HK-2 (cell line): ENCODE measurements around the gene TSHZ2.

Experiments used
- DNase-seq: peaks from one replicate; pipeline ENCODE4 v3.0.0-alpha.2; 2018; ENCODE audit not compliant: unreplicated experiment

TSHZ2 gene

DNA sequence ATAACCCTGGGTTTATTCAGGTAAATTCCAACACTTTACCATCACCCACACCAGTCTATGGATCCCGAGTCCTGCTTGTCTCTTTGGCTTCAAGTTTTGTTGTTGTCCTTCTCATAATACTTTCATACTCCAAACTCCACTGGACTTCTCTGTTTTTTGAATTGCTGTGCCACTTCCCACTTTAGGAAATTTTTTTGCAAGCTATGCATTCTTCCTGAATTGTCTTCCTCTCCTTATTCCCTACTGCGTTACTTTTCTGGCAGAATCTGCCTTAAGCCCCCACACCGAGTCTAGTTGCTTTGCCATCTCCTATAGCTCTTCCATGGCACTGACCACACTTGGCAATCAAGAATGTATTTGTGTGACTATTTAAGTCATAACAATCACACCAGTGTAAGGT is 96.1 kb downstream of the TSHZ2 start:
- no peak for DNase-seq

DNA sequence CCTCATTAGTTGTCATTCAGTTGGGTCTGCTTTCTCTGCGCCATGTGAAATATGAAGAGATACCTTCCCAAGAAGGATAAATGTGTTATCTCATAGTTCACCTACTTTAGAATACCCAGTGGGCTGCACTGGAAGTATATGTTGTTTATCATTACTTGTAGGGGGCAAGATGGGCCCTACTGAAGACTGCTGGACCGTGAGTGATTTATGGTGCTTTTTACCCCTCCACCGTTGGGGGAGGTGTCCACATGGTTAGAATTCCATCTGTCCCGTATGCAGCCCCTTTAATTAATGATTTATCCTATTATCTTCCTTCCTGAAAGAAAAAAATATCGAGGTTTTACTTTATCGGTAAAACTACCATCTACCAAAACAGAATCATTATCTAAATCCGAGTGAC is 97.0 kb downstream of the TSHZ2 start:
- no peak for DNase-seq

DNA sequence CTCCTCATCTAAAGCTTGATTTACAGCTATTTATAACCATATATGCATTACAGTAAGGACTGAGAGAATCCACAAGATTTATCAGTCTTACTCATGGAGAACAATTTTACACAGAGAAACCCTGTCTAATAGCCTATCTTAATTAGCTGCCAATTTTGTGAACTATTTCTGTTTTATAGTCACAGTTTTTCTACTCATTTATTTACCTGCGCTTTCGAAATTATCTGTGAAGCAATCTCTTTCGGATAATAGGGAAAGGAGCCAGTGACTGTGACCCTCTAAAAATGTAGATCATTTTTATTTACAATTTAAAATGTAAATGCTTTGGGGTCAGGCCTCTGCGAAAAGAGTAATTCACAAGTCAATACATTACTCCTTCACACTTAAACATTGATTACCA is 98.1 kb downstream of the TSHZ2 start:
- no peak for DNase-seq

DNA sequence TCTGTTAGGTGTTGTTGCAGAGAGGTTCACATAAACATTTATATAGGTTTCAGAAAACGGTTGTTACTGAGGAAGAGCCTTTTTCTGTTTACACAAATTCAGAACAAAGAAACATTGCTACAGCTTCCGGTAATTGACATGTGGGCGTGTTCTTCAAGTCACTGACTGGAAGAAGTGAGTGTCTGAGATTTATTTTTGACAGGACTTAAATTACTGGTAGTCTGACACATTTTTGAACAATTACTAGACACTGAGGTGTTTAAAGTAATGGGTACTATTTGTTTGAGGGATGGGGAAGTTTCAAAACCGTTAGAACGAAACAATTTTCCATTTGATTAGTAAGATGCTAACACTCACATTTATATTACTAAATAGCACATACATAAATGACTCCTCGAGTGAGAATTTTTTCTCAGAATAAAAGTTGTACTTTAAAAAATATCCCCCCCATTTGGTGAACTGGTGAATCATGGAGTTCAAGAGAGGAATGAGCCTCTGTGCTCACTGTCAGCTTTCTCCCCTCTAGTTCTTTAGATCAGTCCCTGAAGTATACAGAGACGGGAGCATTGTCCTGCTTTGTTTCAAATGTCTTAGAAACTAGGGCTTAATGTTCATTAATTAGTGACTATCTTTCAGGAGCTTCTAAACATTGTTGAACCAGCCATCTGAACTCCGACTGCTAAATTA is 98.7 kb downstream of the TSHZ2 start:
- no peak for DNase-seq

DNA sequence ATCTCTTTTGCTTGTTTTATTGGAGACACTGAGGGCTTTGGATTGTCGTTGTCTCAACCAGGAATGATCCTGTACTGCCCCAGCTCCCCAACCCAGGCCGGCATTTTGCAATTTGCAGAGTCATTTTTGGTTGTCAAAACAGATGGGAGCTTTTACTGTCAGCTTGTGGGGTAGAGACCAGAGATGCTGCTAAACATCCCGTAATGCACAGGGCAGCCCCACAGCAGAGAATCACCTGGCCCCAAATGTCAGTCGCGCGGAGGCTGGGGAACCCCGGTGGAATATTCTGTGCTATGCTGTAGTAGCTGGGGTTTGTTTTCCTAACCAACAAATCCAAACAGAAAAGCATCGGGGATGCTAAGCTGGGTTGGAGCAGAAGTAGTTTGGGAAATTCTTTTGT is 99.7 kb downstream of the TSHZ2 start:
- no peak for DNase-seq

DNA sequence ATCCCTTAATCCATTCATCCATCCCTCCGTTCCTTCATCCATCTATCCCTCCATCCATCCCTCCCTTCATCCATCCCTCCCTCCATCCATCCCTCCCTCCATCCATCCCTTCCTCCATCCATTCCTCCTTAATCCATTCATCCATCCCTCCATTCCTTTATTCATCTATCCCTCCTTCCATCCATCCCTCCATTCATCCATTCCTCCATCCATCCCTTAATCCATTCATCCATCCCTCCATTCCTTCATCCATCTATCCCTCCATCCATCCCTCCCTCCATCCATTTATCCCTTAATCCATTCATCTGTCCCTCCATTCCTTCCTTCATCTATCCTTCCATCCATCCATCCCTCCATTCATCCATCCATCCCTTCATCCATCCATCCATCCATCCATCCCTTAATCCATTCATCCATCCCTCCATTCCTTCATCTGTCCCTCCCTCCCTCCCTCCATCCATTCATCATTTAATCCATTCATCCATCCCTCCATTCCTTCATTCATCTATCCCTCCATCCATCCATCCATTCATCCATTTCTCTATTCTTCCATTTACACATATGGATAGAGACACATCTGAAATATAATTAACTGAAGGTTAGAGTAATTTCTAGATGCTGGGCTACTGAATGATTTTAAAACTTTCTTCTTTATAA is 100.9 kb downstream of the TSHZ2 start:
- no peak for DNase-seq

DNA sequence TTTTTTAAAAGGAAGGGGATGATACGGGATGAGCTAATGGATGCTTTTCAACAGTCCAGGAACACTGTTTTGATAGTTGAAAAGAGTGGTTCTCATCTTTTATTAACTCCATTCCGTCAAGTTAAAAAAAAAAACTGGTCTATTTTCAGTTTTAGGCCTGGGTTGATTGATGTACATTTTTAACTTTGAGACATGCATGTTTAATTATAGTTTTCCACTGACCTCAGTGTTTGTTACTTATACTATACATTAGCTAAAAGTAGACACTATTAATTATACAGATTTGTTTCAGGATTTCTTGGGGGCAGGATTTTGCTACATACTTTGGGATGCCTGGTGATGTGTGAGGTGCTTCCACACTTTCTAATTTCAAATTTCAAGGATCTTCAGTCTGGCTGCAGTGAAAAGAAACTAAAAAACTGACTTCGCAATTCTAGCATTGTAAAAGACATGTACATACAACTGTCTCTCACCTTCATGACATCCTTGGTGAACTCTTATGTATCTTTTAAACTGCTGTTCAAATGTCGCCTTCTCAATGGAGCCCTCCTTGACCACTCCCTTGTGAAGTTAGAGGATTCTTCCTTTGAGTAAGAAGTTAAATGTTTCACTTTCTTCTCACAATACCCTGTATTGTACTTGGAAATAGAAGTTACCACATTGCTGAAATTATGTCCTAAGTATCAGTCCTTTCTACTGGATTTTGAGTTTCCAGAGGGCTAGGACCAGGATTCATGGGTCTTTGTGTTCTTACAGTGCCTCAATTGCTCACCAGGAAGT is 101.7 kb downstream of the TSHZ2 start:
- no peak for DNase-seq

DNA sequence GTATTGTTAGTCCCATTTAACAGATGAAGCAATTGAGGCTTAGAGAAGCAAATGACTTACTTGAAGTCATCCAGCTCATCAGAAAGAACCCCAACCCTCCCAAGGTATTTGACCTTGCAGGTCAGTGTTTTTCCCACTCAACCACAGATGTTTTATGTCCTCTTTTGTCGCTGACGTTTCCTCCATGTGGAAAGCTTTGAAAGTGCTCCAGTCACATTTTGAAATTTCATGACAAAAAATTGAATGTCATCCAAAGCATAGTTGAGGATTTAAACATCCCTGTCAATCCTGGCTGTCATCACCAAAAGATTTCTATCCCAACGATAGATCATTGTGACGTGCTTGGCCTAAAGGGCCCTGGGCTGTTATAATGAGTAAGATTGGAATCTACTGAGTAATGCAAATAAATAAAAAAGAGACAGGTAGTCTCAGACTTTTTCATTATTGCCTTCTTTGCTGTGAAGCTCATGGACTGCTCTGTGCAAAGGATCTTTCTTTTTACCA is 102.7 kb downstream of the TSHZ2 start:
- no peak for DNase-seq

DNA sequence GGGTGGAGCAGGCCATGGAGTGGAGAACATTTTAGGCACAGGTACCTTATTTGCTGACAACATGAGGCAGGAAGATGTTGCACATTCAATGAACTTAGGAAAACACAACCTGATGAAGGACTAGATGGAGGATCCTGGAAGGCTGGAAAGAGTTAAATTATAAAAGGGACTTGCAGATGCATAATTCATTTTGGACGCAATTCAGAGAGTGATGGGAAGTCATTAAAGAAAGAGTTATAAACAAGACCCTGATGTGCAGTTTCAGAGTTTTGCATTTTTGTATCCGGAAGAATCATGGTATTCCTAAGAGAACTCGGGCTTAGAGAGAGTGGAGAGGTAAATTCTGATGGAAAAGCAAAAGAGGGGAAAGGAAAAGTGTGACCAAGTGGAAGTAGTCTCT is 104.5 kb downstream of the TSHZ2 start:
- no peak for DNase-seq

DNA sequence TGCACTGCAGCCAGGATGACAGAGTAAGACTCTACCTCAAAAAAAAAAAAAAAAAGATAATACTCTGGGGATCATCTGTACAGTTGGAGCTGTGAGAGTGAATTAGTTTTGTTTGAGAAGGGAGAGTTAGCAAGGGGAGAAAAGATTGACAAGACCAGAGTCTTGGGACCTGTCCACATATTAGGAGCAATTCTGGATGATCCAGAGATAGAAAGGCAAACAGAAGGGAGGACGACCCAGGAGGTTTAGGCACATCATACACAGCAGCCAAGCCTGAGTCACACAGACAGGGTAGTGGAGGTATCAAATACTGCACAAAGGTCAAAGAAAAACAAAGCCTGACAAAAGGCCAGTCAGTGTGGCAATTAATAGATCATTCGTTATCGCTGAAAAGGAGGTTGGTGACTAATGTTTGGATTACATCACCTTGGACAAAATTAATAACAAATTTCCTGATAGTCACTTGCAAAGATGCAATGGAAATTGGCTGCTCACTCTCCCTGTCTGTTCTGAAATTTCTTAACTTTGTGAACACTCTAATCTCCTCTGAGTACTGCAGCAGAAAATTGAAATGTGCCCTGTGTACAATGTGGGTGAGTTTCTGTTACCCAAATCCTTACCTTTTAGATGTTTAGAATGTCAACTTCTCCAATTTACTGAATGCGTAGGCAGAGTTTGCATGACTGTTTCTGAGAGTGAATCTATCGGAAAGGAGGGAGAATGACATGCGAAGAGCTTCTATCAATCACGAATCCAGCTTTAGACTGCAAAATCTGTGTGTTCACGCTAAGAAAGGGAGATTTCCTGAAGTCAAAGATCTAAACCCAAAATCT is 105.4 kb downstream of the TSHZ2 start:
- DNase-seq: no peak

DNA sequence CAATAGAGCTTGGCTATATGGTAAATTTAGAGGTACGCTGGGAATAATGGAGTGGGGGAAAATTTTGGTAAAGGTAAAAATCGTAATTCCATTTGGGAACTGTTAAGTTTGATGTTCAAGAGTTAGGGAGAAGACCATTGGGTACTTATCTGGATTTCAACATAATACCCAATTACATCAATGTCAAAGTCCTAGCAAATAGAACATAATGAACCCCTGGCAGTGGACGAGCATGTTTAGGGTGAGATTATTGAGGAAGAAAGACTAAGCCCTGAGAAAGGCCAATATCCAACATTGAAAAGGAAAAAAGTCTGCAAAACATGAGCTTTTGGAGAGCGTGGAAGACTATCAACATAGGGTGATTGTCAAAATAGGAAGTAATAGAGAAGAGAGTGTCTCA is 106.6 kb downstream of the TSHZ2 start:
- no peak for DNase-seq

DNA sequence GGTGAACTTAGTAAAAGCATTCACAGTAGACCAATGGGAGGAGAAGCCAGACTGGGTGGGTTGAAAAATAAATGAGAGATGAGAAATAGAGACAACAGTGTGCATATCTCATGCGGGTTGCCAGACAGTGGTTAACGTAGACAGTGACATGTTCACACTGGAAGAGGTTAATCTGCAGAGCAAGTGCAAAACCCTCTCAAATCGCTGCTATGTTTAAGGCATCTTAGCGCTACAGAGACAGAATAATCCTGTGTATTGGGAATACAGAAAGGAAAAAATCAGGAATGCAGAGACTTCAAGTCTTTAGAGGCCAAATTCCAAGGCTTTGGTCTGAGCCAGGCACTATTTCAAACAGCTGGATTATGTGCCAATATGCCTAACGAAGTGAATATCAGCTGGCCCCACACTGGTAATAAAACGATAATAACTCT is 107.1 kb downstream of the TSHZ2 start:
- no peak for DNase-seq

DNA sequence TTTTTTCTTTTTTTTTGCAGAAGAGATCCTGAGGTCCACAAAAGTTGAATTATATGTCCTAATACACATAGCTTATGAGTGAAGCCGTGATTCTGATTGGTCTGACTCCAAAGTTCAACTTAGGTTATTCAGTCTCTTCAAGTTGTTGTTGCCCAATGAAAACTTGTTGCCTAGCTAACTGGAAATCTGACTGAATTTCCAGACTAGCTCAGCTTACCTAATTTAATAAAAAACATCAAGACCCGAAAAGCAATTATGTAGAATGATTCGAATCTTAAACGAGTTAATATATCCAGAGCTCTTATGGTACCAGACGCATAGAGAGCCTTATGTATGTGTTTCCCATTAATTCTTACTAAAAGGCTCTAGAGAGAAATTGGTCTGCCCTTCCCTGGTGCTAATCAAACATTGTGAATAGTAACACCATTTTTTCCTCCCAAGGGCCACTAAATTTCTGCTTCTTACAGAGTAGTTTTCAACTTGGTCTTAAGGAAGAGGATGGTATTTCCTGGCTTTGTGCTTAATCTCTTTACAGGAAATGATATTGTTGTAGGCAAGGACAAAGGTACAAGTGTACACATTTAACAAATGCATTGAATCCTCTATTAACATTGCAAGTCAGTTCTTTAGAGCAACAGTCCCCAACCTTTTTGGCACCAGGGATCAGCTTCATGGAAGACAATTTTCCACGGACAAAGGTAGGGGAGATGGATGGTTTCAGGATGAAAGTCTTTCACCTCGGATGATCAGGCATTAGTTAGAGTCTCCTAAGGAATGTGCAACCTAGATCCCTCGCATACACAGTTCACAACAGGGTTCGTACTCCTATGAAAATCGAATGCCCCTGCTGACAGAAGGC is 107.9 kb downstream of the TSHZ2 start:
- DNase-seq: no peak

DNA sequence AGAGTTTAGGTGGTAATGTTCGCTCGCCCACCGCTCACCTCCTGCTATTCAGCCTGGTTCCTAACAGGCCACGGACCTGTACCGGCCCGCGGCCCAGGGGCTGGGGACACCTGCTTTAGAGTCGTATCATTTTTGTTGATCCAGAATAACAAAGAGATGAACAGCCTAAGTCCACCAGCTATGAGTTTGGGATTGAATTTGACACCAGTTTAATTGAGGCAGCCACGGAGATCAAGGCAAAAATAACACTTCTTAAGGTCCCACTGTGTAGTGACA is 108.5 kb downstream of the TSHZ2 start:
- no peak for DNase-seq

DNA sequence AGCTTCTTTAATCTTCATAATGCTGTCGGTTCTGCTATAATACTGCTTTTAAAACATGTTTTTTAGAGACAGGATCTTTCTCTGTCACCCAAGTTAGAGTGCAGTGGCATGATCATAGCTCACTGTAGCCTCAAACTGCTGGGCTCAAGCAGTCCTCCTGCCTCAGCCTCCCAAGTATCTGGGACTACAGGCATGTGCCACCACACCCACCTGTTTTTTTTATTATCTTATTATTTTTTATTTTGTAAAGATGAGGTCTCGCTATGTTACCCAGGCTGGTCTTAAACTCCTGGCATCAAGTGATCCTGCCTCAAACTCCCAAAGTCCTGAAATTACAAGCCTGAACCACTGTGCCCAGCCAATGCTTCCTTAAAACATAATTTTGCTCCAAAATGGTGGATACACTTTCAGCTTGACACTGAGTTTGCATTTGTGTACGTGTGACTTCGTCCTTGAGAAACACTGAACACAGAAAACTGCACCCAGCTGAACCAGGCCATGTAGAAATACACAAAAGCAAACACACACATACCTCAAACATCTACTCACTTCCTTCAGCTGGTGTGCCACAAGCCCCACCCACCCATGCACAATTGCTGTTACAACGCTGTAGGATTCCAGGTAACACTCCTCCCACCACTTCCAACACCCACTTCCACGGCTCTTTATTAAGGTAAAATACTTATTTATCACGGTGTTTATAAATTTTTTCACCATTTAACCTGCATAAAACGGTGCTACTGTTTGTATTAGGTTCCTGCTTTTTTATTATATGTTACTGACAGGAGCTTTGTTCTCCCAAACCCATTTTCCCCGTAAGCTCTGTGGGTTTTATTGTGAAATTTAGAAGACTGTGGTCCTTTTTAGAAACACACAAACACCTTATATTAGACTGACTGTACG is 109.1 kb downstream of the TSHZ2 start:
- DNase-seq: no peak

DNA sequence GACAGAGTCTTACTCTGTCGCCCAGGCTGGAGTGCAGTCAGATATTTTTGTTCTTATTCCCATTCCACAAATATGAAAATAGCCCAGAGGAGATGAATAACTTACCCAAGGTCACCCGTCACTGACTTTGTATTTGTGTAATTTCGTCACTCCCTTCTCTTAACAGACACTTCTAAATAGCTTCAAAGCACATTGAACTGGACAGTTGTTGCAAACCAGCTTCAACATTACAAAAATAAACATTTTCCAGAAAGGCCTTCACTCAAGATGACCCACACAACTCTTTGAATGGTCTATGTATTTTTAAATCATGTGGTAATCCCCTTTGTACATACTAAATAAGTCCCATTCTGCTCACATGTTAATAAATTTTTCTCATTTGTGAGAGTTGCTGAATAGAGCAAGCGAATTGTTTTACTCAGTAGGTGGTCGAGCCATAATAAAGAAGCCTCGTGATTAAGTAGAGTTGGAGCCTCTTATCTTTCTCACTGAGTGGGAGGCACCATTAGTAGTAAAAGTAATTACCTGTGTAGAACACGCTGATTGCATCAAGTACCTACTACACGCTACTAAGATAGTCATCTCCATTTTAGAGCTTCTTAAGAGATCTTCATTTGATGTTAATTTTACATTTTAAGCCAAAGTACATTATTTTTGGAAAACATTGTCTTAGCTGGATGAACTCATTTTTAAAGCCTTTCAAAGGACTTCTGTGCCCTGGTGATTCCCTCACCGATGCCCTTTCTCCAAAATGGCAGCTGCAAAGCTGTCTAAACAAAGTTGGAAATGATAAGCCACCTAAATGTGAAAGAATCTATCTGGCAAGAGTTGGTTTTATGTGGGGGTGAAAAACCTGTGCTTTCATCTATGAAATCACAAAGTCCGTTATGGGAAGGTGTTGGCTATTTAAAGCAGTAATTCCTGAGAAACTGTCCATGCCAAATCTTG is 110.0 kb downstream of the TSHZ2 start:
- DNase-seq: no peak

DNA sequence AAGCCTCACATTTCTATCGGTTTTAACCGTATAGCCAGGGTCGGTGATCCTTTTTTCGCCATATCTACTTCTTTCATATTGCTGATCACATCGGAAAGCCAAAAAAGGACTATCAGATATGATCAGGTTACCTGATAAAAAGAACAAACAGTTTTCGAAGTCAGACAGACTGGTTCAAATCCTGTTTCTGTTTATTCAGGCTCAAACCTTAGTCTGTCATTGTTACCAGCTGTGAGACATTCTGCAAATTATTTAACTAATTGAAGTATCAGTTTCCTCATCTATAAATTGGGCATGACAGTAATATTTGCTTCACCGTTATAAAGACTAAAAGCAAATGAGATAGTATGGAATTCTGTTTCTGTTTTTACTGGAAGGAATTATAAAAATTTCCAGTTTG is 111.3 kb downstream of the TSHZ2 start:
- no peak for DNase-seq

DNA sequence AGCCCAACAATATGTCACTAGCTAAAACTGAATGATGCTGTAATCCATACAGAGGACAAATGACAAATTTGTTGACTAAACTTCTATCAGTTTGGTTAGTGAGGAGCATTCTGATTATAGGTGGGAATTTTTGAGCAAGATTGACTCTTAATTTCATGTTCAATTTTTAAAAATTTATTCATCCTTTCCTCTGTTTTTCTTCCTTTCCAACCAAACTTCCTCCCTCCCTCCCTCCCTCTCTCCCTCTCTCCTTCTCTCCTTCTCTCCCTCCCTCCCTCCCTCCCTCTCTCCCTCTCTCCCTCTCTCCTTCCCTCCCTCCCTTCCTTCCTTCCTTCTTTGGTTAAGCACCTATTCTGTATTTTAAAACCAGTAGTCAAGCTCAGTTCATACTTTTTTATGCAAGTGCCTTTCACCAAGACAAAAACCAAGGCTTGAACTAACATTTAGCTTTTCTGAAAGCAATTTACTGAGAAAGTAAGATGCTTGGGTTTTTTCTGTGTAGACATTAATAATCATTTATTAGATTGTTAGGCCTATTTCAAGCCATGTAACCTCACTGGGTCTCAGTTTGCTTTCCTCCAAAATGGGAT is 112.3 kb downstream of the TSHZ2 start:
- no peak for DNase-seq

DNA sequence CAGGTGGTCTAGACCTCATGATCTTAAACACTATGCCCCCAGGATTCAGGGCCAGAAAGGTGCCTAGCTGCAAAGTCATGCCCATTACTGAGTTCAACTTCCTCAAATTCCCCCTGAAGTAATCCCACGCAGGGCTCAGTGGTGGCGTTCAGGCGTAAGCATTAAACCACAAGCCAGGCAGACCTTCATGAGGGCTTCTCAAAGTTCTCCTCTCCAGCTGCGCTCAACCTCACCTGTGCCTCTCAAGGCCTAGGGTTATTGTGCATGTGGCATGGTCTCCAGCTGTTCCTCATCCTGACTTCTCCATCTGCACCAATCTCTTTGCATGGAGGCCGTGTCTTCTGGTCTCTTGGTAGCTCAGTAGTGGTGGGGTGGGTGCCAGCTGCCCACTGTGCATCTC is 113.6 kb downstream of the TSHZ2 start:
- DNase-seq: no peak
